ENCODE measurements around the gene RXRB.
A peak's percentile ranks its signal among the peaks of the same experiment; 100 is the strongest.

The RXRB gene

DNA sequence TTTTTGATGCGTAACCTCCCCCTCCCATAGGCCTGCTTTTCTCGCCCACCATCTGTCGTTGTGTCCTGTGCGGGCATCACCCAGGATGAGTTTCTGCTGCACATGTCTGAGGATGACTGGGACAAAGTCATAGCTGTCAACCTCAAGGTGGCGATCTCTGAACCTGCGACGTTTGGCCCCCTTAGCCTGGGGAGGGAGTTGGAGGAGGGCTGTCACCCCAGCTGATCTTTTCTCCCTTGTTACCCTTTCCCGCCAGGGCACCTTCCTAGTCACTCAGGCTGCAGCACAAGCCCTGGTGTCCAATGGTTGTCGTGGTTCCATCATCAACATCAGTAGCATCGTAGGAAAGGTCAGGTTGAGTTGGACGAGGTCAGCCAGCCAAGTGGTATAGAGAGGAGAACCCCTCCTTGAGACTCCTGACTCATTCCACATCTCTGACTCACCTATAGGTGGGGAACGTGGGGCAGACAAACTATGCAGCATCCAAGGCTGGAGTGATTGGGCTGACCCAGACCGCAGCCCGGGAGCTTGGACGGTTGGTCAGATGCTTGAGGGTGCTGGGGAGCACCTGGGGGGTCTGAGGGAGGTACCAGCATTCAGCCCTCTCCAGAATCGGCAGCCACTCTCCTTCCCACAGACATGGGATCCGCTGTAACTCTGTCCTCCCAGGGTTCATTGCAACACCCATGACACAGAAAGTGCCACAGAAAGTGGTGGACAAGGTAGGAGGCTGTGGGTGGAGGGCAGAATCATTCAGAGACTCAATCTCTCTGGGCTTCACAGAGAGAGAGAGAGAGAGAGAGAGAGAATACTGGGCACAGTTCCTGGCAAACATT is 4.9 kb upstream of the RXRB start (continued):
- 0 out of 2 replicates have a peak, but pooled peaks have one; percentile 55 for TF ChIP-seq ZNF629 (tag by site-specific recombination; IDR thresholded peaks at IDR 0.05)
- no peak for TF ChIP-seq GLI4 (tag by site-specific recombination; IDR thresholded peaks at IDR 0.05)
- TF ChIP-seq, protein P1, sequence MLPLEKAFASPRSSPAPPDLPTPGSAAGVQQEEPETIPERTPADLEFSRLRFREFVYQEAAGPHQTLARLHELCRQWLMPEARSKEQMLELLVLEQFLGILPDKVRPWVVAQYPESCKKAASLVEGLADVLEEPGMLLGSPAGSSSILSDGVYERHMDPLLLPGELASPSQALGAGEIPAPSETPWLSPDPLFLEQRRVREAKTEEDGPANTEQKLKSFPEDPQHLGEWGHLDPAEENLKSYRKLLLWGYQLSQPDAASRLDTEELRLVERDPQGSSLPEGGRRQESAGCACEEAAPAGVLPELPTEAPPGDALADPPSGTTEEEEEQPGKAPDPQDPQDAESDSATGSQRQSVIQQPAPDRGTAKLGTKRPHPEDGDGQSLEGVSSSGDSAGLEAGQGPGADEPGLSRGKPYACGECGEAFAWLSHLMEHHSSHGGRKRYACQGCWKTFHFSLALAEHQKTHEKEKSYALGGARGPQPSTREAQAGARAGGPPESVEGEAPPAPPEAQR (tag by site-specific recombination; IDR thresholded peaks at IDR 0.05) = no peak
- no peak for TF ChIP-seq ZNF366 (tag by site-specific recombination; conservative IDR thresholded peaks at IDR 0.05)
- no peak for TF ChIP-seq ZNF248 (tag by site-specific recombination; IDR thresholded peaks at IDR 0.05)
- TF ChIP-seq ZNF221 (tag by site-specific recombination; IDR thresholded peaks at IDR 0.05; ENCODE audit: borderline replicate concordance) = no peak
- TF ChIP-seq, protein P2, sequence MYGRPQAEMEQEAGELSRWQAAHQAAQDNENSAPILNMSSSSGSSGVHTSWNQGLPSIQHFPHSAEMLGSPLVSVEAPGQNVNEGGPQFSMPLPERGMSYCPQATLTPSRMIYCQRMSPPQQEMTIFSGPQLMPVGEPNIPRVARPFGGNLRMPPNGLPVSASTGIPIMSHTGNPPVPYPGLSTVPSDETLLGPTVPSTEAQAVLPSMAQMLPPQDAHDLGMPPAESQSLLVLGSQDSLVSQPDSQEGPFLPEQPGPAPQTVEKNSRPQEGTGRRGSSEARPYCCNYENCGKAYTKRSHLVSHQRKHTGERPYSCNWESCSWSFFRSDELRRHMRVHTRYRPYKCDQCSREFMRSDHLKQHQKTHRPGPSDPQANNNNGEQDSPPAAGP (tag by site-specific recombination; IDR thresholded peaks at IDR 0.05) = peak; percentile 42; the same call in 1 of the 2 replicates
- TF ChIP-seq, protein P3, sequence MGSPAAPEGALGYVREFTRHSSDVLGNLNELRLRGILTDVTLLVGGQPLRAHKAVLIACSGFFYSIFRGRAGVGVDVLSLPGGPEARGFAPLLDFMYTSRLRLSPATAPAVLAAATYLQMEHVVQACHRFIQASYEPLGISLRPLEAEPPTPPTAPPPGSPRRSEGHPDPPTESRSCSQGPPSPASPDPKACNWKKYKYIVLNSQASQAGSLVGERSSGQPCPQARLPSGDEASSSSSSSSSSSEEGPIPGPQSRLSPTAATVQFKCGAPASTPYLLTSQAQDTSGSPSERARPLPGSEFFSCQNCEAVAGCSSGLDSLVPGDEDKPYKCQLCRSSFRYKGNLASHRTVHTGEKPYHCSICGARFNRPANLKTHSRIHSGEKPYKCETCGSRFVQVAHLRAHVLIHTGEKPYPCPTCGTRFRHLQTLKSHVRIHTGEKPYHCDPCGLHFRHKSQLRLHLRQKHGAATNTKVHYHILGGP (tag by site-specific recombination; IDR thresholded peaks at IDR 0.05) = no peak
- TF ChIP-seq, protein P4, sequence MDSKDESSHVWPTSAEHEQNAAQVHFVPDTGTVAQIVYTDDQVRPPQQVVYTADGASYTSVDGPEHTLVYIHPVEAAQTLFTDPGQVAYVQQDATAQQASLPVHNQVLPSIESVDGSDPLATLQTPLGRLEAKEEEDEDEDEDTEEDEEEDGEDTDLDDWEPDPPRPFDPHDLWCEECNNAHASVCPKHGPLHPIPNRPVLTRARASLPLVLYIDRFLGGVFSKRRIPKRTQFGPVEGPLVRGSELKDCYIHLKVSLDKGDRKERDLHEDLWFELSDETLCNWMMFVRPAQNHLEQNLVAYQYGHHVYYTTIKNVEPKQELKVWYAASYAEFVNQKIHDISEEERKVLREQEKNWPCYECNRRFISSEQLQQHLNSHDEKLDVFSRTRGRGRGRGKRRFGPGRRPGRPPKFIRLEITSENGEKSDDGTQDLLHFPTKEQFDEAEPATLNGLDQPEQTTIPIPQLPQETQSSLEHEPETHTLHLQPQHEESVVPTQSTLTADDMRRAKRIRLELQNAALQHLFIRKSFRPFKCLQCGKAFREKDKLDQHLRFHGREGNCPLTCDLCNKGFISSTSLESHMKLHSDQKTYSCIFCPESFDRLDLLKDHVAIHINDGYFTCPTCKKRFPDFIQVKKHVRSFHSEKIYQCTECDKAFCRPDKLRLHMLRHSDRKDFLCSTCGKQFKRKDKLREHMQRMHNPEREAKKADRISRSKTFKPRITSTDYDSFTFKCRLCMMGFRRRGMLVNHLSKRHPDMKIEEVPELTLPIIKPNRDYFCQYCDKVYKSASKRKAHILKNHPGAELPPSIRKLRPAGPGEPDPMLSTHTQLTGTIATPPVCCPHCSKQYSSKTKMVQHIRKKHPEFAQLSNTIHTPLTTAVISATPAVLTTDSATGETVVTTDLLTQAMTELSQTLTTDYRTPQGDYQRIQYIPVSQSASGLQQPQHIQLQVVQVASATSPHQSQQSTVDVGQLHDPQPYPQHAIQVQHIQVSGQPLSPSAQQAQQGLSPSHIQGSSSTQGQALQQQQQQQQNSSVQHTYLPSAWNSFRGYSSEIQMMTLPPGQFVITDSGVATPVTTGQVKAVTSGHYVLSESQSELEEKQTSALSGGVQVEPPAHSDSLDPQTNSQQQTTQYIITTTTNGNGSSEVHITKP (tag by site-specific recombination; IDR thresholded peaks at IDR 0.05) = peak; percentile 62
- no peak for TF ChIP-seq KLF8 (tag by site-specific recombination; IDR thresholded peaks at IDR 0.05)
- no peak for TF ChIP-seq OVOL3 (tag by site-specific recombination; IDR thresholded peaks at IDR 0.05)
- TF ChIP-seq ZSCAN23 (tag by site-specific recombination; IDR thresholded peaks at IDR 0.05) = no peak
- TF ChIP-seq, protein P5, sequence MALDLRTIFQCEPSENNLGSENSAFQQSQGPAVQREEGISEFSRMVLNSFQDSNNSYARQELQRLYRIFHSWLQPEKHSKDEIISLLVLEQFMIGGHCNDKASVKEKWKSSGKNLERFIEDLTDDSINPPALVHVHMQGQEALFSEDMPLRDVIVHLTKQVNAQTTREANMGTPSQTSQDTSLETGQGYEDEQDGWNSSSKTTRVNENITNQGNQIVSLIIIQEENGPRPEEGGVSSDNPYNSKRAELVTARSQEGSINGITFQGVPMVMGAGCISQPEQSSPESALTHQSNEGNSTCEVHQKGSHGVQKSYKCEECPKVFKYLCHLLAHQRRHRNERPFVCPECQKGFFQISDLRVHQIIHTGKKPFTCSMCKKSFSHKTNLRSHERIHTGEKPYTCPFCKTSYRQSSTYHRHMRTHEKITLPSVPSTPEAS (tag by site-specific recombination; IDR thresholded peaks at IDR 0.05) = no peak
- TF ChIP-seq ZNF416 (tag by site-specific recombination; IDR thresholded peaks at IDR 0.05) = no peak
- TF ChIP-seq, protein P6, sequence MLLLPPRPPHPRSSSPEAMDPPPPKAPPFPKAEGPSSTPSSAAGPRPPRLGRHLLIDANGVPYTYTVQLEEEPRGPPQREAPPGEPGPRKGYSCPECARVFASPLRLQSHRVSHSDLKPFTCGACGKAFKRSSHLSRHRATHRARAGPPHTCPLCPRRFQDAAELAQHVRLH (tag by site-specific recombination; IDR thresholded peaks at IDR 0.05) = no peak
- TF ChIP-seq ZNF391 (tag by site-specific recombination; IDR thresholded peaks at IDR 0.05; ENCODE audit: borderline replicate concordance, low read depth) = peak; percentile 54; the same call in 1 of the 2 replicates
- no peak for TF ChIP-seq SCRT2 (tag by site-specific recombination; IDR thresholded peaks at IDR 0.05)
- TF ChIP-seq ZNF239 (tag by site-specific recombination; IDR thresholded peaks at IDR 0.05) = no peak
- TF ChIP-seq, protein P7, sequence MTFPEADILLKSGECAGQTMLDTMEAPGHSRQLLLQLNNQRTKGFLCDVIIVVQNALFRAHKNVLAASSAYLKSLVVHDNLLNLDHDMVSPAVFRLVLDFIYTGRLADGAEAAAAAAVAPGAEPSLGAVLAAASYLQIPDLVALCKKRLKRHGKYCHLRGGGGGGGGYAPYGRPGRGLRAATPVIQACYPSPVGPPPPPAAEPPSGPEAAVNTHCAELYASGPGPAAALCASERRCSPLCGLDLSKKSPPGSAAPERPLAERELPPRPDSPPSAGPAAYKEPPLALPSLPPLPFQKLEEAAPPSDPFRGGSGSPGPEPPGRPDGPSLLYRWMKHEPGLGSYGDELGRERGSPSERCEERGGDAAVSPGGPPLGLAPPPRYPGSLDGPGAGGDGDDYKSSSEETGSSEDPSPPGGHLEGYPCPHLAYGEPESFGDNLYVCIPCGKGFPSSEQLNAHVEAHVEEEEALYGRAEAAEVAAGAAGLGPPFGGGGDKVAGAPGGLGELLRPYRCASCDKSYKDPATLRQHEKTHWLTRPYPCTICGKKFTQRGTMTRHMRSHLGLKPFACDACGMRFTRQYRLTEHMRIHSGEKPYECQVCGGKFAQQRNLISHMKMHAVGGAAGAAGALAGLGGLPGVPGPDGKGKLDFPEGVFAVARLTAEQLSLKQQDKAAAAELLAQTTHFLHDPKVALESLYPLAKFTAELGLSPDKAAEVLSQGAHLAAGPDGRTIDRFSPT (tag by site-specific recombination; IDR thresholded peaks at IDR 0.05) = peak; percentile 71
- no peak for TF ChIP-seq TCF7L2 (IDR thresholded peaks at IDR 0.05; ENCODE audit: borderline replicate concordance, low read depth, low read length)
- no peak for TF ChIP-seq ZNF350 (tag by site-specific recombination; IDR thresholded peaks at IDR 0.05)
- no peak for TF ChIP-seq KLF16 (tag by site-specific recombination; IDR thresholded peaks at IDR 0.05)
- TF ChIP-seq ZNF510 (tag by site-specific recombination; IDR thresholded peaks at IDR 0.05; ENCODE audit: insufficient replicate concordance) = no peak
- TF ChIP-seq, protein P8, sequence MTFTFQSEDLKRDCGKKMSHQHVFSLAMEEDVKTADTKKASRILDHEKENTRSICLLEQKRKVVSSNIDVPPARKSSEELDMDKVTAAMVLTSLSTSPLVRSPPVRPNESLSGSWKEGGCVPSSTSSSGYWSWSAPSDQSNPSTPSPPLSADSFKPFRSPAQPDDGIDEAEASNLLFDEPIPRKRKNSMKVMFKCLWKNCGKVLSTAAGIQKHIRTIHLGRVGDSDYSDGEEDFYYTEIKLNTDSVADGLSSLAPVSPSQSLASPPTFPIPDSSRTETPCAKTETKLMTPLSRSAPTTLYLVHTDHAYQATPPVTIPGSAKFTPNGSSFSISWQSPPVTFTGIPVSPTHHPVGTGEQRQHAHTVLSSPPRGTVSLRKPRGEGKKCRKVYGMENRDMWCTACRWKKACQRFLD (tag by site-specific recombination; IDR thresholded peaks at IDR 0.05) = no peak
- no peak for TF ChIP-seq ZFP41 (tag by site-specific recombination; IDR thresholded peaks at IDR 0.05; ENCODE audit: borderline replicate concordance)
- TF ChIP-seq ZNF266 (tag by site-specific recombination; IDR thresholded peaks at IDR 0.05; ENCODE audit: low read depth) = no peak
